Thyroid gland (tissue), 4 donors: ENCODE data around the gene PCMTD2. TPM values are rescaled to one million over a fixed set of nuclear protein-coding genes. Genes with fewer than 3 reads are reported as not detected.
"Not testable (repeated sequence)": the region's sequence is repeated elsewhere in the genome, so short reads cannot be mapped to it uniquely, and the experiment has no call there.

ENCODE experiments used
- DNase-seq, 2 donors: peaks; one replicate each; pipeline ENCODE4 v3.0.0-alpha.2; 2019
- H3K27ac ChIP-seq, 3 donors: fragments of 200-600 bp; sonication (generic); 1 replicate in 2 of 3; 2 replicates in 1 of 3; pipeline ENCODE4 v1.5.1; 2016 to 2019; ENCODE audit warnings: mild to moderate bottlenecking in 1 of 3, moderate library complexity in 1 of 3
- H3K27me3 ChIP-seq: fragments of 200-600 bp; sonication (generic); one replicate; pipeline ENCODE4 v1.5.1; 2019
- H3K36me3 ChIP-seq, 2 donors: fragments of 200-600 bp; sonication (generic); one replicate each; pipeline ENCODE4 v1.5.1; 2016 to 2019
- H3K4me1 ChIP-seq, 2 donors: fragments of 200-600 bp; sonication (generic); one replicate each; pipeline ENCODE4 v1.5.1; 2017 to 2019
- H3K4me3 ChIP-seq, 3 donors: fragments of 200-600 bp; sonication (generic); replicated peaks in 1 of 3; 1 replicate in 2 of 3; 2 replicates in 1 of 3; pipeline ENCODE4 v1.5.1; 2016; ENCODE audit warnings: mild to moderate bottlenecking in 1 of 3
- H3K9me3 ChIP-seq: fragments of 200-600 bp; sonication (generic); one replicate; pipeline ENCODE4 v1.5.1; 2017
- WGBS, 2 donors: methylation state at CpG; one replicate each; pipeline ENCODE4 v1.1.5; 2017; 5-methylcytosine and 5-hydroxymethylcytosine counted together
- intact Hi-C: fragments of 100-400 bp; cut with DNase I; formaldehyde crosslinking; loops from one replicate; pipeline ENCODE4 v1.15.1; 2023
- small RNA-seq: library from RNA; depleted of rRNA; stranded (forward); fragments of <200 nt; gene quantifications from one replicate; pipeline ENCODE3, GENCODE V24; 2016
- total RNA-seq, 4 donors: library from RNA; depleted of rRNA; stranded (reverse); fragments of >200 nt; gene quantifications; one replicate each; pipeline ENCODE4 v1.2.3, GENCODE V29; 2016

The PCMTD2 gene
- total RNA-seq, 4 donors from 2014 or later = 87.0 to 156 (median 124) TPM

DNA sequence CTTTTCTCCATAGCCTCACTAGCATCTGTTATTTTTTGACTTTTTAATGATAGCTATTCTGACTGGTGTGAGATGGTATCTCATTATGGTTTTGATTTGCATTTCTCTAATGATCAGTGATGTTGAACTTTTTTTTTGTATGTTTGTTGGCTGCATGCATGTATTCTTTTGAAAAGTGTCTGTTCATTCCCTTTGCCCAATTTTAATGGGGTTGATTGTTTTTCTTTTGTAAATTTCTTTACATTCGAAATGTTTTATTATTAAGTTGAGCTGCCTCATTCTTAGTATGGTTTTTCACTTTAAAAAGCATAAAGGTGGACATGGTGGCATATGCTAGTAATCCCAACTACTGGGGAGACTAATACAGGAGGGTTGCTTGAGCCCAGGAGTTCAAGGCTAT, 58.2 kb downstream of the PCMTD2 start:
- H3K27me3 ChIP-seq, H3K27ac ChIP-seq, DNase-seq, H3K36me3 ChIP-seq, H3K4me3 ChIP-seq, intact Hi-C loops, H3K4me1 ChIP-seq, H3K9me3 ChIP-seq: not testable (repeated sequence)
- 56 to 74% methylated on average over 1 of the region's 1 CpG for WGBS, 2 donors

DNA sequence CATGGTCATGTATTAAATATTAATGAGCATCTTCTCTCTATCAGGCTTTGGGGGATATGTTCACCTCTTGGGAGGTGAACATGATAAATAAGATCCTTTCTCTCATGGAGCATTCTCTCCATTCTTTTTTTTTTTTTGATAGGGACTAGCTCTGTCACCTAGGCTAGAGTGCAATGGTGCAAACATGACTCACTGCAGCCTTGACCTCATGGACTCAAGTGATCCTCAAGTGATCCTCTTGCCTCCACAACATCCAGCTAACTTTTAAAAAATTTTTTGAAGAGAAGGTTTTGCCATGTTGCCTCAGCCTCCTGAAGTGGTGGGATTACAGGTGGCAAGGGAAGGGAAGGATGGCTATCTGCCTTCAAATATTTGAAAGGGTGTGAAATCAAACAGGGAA, 59.8 kb downstream of the PCMTD2 start:
- H3K27me3 ChIP-seq, DNase-seq, H3K9me3 ChIP-seq, intact Hi-C loops, H3K4me3 ChIP-seq, H3K27ac ChIP-seq, H3K4me1 ChIP-seq, H3K36me3 ChIP-seq: not testable (repeated sequence)

GRCh38 chr20:64315884-64316283, 60.3 kb downstream of the PCMTD2 start:
- H3K4me1 ChIP-seq, H3K9me3 ChIP-seq, DNase-seq, H3K36me3 ChIP-seq, H3K27ac ChIP-seq, H3K4me3 ChIP-seq, H3K27me3 ChIP-seq, intact Hi-C loops: not testable (repeated sequence)
- WGBS, 2 donors = 63 to 67% methylated on average over 9 to 13 of the region's 15 CpGs

DNA sequence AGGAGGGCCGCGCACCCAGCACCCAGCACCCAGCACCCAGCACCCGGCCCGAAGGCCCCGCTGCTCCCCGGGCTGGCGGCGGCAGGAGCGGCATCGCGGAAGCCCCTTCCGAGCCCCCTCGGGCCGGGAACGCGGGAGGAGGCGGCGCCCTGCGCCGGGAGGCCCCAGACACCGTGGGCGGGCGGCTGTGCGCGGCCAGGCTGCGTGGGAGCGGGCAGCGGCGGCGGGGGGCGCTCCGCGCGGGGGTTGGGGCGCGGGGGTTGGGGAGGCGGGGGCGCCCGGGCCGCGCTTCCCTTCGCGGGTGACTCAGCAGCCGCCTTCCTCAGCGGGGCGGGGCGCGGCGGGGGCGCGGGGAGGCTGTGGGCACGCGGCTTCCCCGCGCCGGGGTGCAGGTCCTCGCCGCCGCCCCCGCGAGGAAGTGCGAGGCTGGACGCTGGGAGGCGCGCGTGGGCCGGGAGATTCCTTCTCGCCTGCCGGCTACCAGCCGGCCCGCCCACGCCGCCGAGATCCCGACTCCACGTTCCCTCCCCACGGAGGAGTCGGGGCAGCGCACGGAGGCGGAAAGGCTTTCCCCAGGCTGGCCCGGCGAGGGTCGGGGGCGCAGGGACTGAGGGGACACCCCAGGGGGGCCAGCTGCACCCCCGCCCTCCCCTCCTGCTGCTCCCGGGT, 61.0 kb downstream of the PCMTD2 start:
- peak in 1 of 2 donors; percentile 5 for DNase-seq
- H3K27ac ChIP-seq = not testable (repeated sequence)
- WGBS, 2 donors = 0% methylated on average over 1 of the region's 87 CpGs; no CpG with 5 or more reads in 1 of the 2 donors

DNA sequence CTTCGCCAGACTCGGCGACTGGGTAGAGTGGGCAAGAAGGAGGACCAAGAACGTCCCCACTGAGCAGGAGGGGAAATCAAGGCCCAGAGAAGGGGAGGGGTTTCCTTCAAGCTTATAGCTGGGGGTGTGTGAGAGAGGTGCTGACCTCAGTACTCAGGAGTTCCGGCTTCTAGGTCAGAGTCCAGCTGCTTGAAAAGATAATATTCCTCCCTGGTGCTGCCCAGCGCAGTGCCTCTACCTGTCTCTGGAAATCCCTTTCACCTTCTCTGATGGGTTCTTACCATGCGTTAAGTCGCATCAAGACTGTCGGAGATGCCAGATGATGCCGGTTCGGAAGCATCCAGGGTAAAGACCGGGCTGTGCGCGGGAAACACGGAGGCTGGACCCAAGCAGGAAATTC, 61.8 kb downstream of the PCMTD2 start:
- not testable (repeated sequence) for H3K27me3 ChIP-seq

More for the DNA sequence above, 61.0 kb downstream of the PCMTD2 start:
- H3K4me3 ChIP-seq, H3K27me3 ChIP-seq, H3K9me3 ChIP-seq, intact Hi-C loops, H3K4me1 ChIP-seq, H3K36me3 ChIP-seq: not testable (repeated sequence)

DNA sequence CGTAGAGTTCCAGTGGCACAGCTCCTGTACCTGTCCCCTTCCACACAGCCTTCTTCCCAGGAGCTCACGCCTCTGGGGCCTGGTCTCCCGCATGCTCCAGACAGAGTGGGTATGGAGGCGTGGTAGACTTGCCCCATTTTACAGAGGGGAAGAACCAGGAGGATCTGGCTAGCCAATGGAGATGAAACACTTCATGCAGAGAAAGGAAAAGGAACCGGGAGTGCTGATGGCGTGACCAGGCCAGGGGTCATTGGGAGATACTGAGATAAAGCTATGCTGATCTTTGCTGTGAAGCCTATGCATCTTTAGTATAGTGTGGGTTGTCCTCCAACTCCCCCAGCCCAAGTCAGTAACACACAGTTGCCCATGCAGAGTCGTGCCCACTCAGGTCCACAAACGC, 62.5 kb downstream of the PCMTD2 start:
- H3K4me1 ChIP-seq, intact Hi-C loops, H3K36me3 ChIP-seq, H3K27me3 ChIP-seq, H3K9me3 ChIP-seq, H3K27ac ChIP-seq, H3K4me3 ChIP-seq, DNase-seq: not testable (repeated sequence)
- WGBS, 2 donors = 92 to 93% methylated on average over 2 of the region's 8 CpGs

More for the DNA sequence above, 61.8 kb downstream of the PCMTD2 start:
- intact Hi-C loops, H3K36me3 ChIP-seq, H3K27ac ChIP-seq, H3K4me3 ChIP-seq, DNase-seq, H3K9me3 ChIP-seq, H3K4me1 ChIP-seq: not testable (repeated sequence)
- WGBS, 2 donors = 90% methylated on average over 4 of the region's 15 CpGs; no CpG with 5 or more reads in 1 of the 2 donors

GRCh38 chr20:64322031-64322789, 66.7 kb downstream of the PCMTD2 start:
- H3K4me3 ChIP-seq, H3K36me3 ChIP-seq, H3K9me3 ChIP-seq, H3K4me1 ChIP-seq, H3K27me3 ChIP-seq, H3K27ac ChIP-seq, intact Hi-C loops, DNase-seq: not testable (repeated sequence)
- WGBS, 2 donors = 57 to 71% methylated on average over 7 of the region's 7 CpGs

Small RNAs within 50 kb of the gene (small RNA-seq; reads per million reads assigned to genes)
- not detected for gene AL137028.2

Other genes starting within 250 kb of the PCMTD2 start
- gene C20orf204, start 219.6 kb upstream of the PCMTD2 start, total RNA-seq = 1 to 10 TPM in 1 of 4 donors, under 1 TPM in 3; 0.11 to 2.6 (median 0.59) TPM
- 10 to 100 TPM in 2 of 4 donors, 1 to 10 TPM in 2; 7.5 to 16.9 (median 10.6) TPM for gene SOX18, start 206.1 kb upstream of the PCMTD2 start, total RNA-seq
- 10 to 100 TPM; 20.9 to 43.1 (median 24.4) TPM for gene TCEA2, start 192.6 kb upstream of the PCMTD2 start, total RNA-seq
- gene RGS19, start 176.2 kb upstream of the PCMTD2 start, total RNA-seq = 10 to 100 TPM; 10.5 to 17.2 (median 13.4) TPM
- gene OPRL1, start 175.7 kb upstream of the PCMTD2 start, total RNA-seq = under 1 TPM; 0.54 to 0.94 (median 0.68) TPM
- 1 to 10 TPM in 2 of 4 donors, not detected in 2; 1.3 to 1.7 TPM for gene LKAAEAR1, start 171.3 kb upstream of the PCMTD2 start, total RNA-seq
- not detected for gene NPBWR2, start 148.2 kb upstream of the PCMTD2 start, total RNA-seq
- gene MYT1, start 91.3 kb upstream of the PCMTD2 start, total RNA-seq = 1 to 10 TPM in 2 of 4 donors, under 1 TPM in 2; 0.42 to 1.8 (median 1.1) TPM